Ectodermal cell (in vitro differentiated cells): Measurements from ENCODE around the gene HSDL1. TPM values are rescaled to one million over a fixed set of nuclear protein-coding genes. Genes with fewer than 3 reads are reported as not detected.
A peak's percentile ranks its signal among the peaks of the same experiment; 100 is the strongest.

ENCODE experiments used
- H3K27ac ChIP-seq: 2 replicates; pipeline ENCODE4 v1.7.0; 2013; ENCODE audit warnings: mild to moderate bottlenecking, low read depth, low read length; ENCODE audit not compliant: insufficient read depth, poor library complexity, severe bottlenecking
- H3K27me3 ChIP-seq: 2 replicates; pipeline ENCODE4 v1.7.0; 2013; ENCODE audit warnings: mild to moderate bottlenecking, low read length; ENCODE audit not compliant: insufficient read depth, control insufficient read depth, poor library complexity, severe bottlenecking
- H3K36me3 ChIP-seq: one replicate; pipeline ENCODE4 v1.7.0; 2013; ENCODE audit warnings: low read length; ENCODE audit not compliant: control insufficient read depth, insufficient read depth
- H3K4me1 ChIP-seq: one replicate; pipeline ENCODE4 v1.7.0; 2013; ENCODE audit warnings: low read length; ENCODE audit not compliant: control insufficient read depth, insufficient read depth
- H3K4me3 ChIP-seq: 2 replicates; pipeline ENCODE4 v1.7.0; 2013; ENCODE audit warnings: low read depth, low read length, control low read depth; ENCODE audit not compliant: insufficient read depth
- H3K9me3 ChIP-seq: 2 replicates; pipeline ENCODE4 v1.7.0; 2013; ENCODE audit warnings: mild to moderate bottlenecking, low read length, moderate library complexity; ENCODE audit not compliant: control insufficient read depth
- WGBS, 2 experiments: methylation state at CpG; one replicate each; pipeline ENCODE4 v1.1.7; 2013; ENCODE audit warnings: missing lambda C conversion rate in 2 of 2; 5-methylcytosine and 5-hydroxymethylcytosine counted together
- polyA plus RNA-seq, 4 experiments: library from polyadenylated mRNA; stranded (reverse); fragments of 50-300 nt; gene quantifications; one replicate each; pipeline ENCODE4 v1.2.3, GENCODE V29; 2013

HSDL1 gene
- 67.2 TPM for polyA plus RNA-seq (2013, experiment 1 of 4)
- 69.1 TPM for polyA plus RNA-seq (2013, experiment 2 of 4)
- polyA plus RNA-seq (2013, experiment 3 of 4): 52.2 TPM
- 57.9 TPM for polyA plus RNA-seq (2013, experiment 4 of 4)

DNA sequence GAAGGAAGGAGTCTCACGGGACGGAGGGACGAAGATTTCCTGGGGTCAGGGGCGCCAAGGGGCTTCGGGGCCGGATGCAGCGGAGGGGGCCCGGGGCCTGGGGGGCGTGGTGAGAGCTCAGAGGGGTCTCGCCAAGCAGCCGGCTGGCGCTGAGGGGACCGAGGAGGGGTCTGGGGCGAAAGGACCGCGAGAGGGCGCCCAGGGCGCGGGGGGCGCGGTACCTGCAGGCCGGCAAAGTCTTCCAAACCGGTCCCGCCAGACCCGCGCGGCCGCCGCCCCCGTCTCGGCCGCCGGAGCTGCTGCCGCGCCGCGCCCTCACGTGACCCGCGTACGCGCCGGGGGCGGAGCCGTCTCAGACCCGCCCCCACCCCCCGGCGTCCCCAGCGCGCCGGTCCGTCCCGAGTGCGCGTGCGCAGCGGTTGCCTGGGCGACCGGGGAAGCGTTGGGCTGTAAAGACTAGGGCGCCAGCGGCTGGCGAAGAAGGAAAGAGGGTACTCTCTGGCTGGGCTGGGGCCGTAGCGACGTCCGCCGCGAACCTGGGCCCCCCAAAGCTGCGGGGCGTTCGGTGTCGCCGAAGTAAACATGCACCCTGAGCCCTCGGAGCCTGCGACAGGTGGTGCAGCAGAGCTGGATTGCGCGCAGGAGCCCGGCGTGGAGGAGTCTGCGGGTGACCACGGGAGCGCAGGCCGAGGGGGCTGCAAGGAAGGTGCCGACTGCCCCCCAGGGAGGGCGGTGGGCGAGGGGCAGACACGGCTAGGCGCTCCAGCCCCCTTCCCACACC lies at the start of gene HSDL1, which contains the start of gene DNAAF1:
HSDL1 (minus strand) TSS at position 319 of the 781 bp plus-strand sequence. CDS start 13,856 bp downstream, outside the sequence.
DNAAF1 (plus strand) TSS at position 450 of the 781 bp plus-strand sequence; CDS start at position 583, 133 bp downstream.
- peaks cover 18% of the 10 kb centered on the region for H3K27me3 ChIP-seq
- H3K27ac ChIP-seq: peak within 1 kb of the TSS; percentile 60
- 0 to 1% methylated on average over 89 of the region's 89 CpGs for WGBS, 2 experiments
- H3K4me3 ChIP-seq: peak within 1 kb of the TSS; percentile 92
- no peaks in the 10 kb centered on the region for H3K4me1 ChIP-seq
- H3K36me3 ChIP-seq: no peaks in the 10 kb centered on the region
- no peaks in the 10 kb centered on the region for H3K9me3 ChIP-seq

DNA sequence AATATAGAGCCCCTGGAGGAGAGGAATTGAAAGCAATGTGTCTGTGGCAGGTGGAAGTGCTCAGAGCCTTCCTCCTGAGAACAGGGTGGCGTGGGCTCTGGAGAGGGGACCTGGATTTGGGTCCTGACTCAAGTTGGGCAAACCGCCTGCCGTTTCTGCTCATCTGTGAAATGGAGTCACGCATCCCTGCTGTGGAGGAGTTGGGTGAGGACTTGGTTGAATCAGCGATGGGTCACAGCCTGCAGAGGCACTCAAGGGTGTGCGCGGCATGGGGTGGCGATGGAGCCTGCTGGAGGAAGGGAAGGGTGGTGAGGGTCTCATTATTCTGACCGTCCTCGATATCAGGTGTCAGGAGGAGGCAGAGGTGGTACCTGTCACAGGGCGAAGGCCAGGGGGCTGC lies 49.0 kb upstream of the HSDL1 start:
- Histone ChIP-seq H3K4me3 (no peak overlapping the region), H3K4me1 (no peaks in the 10 kb centered on the region), H3K27me3 (no peaks in the 10 kb centered on the region), H3K27ac (no peak overlapping the region), H3K9me3 (no peaks in the 10 kb centered on the region), H3K36me3 (no peaks in the 10 kb centered on the region)
- WGBS, 2 experiments: 93 to 94% methylated on average over 11 of the region's 11 CpGs

DNA sequence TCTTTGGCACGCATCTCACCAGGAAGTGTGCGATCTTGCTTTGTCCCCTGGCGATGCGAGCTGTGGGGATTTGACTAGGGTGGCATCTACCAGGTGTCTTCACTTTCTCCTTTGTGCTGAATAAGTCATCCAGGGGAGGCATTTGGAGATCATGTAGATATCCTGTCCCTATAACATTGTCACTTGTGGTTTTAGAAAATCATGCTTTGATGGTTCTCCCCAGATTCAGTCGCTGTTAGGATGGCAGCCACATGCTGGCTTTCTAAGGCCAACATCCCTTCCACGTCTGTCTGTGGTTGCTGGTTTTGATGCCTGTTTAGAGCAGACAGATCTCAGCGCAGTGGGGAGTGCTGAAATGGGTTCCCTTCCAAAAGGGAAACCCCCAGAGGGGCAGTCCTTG lies 48.5 kb upstream of the HSDL1 start:
- no peak overlapping the region for H3K4me3 ChIP-seq
- WGBS, 2 experiments: 87 to 92% methylated on average over 7 of the region's 7 CpGs
- H3K36me3 ChIP-seq: no peaks in the 10 kb centered on the region
- H3K27ac ChIP-seq: no peak overlapping the region
- no peaks in the 10 kb centered on the region for H3K9me3 ChIP-seq
- H3K27me3 ChIP-seq: no peaks in the 10 kb centered on the region
- H3K4me1 ChIP-seq: no peaks in the 10 kb centered on the region

DNA sequence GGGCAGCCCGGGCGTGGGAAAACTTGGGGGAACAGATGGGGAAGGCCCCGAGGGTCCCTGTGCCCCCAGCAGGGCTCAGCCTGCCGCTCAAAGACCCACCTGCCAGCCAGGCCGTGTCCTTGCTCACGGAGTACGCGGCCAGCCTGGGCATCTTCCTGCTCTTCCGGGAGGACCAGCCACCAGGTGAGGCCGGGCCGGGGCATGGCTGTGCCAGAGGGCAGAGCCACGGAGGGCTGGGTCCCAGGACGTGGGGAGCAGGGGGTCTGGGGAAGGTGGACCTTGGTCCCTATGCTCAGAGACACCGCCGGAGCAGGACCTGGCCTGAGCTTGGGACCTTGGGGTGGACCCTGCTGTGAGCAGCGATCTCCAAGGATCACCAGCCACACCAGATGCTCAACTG lies 46.5 kb upstream of the HSDL1 start:
- Histone ChIP-seq H3K9me3 (no peaks in the 10 kb centered on the region), H3K27me3 (no peaks in the 10 kb centered on the region), H3K4me3 (no peak overlapping the region), H3K36me3 (no peaks in the 10 kb centered on the region), H3K27ac (no peak overlapping the region), H3K4me1 (no peaks in the 10 kb centered on the region)
- WGBS, 2 experiments: 93 to 96% methylated on average over 16 of the region's 16 CpGs

DNA sequence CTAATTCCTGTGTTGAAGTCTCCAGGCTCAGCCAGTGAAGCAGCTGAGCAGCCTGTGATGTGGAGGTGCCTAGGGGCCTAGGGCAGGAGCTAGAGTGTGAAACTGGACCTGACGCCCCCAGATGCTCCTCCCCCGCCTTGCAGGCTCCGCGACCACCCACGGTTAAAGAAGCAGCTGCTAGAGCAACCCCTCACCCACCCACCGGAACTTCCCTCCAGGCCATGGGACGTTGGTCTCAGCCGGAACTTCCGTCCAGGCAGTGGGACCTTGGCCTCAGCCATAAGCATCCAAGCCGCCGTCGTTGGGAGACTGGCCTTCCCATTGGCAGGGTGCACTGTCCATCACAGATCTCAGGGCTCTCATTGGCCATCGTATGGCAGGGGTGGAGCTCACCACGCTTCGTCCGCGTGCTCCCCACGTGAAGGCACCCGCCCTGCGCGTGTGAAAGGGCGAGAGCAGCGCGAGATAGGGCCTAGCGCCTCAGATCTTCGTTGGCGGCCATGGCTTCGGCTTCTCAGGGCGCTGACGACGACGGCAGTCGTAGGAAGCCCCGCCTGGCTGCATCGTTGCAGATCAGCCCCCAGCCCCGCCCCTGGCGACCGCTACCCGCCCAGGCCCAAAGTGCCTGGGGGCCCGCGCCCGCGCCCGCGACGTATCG lies 45.9 kb upstream of the HSDL1 start, which contains the start of gene ADAD2:
ADAD2 (plus strand) TSS at position 427 of the 658 bp plus-strand sequence; CDS start at position 501, 74 bp downstream.
- H3K36me3 ChIP-seq: no peaks in the 10 kb centered on the region
- H3K27me3 ChIP-seq: no peaks in the 10 kb centered on the region
- peaks cover under 1% of the 10 kb centered on the region for H3K4me1 ChIP-seq
- H3K9me3 ChIP-seq: no peaks in the 10 kb centered on the region
- no peak within 1 kb of the TSS for H3K4me3 ChIP-seq
- H3K27ac ChIP-seq: no peak within 1 kb of the TSS
- 92 to 93% methylated on average over 47 of the region's 47 CpGs for WGBS, 2 experiments

DNA sequence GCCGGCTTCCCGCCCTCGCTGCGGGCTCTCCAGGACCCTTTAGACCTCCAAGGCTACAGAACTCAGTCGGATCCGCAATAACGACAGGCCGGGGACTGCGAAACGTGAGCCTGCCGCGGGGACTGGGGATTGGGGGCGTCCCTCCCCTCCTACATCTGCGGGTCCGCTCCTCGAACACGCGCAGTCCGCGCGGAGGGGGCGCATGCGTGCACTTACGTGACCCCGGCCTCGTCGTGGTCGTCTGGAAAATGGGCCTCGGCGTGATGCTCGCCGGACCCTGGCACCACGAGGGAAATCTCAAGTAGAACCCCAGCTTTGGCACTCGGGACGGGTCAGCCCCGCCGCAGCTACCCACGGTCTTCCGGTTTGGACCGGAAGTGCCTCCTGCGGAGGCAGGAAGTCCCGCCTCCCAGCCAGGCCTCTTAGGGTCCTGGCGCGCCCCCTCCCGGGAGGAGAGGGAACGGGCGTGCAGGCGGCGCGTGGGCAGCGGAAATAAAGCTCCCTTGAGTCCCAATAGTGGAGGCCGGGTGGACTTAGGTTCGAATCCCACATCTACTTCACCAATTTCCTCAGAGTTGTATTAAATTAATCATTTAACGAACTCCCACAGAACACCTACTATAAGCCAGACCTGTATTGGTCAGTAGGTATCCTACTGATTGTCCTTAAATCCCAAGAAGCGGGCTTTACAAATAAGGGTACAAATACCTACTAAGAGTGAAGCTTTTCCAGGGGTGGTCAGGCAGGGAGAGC lies 41.9 kb upstream of the HSDL1 start, which contains the start of gene TAF1C:
TAF1C (minus strand) TSS at position 373 of the 753 bp plus-strand sequence. CDS start 2,069 bp downstream, outside the sequence.
- Histone ChIP-seq H3K36me3 (peaks cover 7% of the 10 kb centered on the region), H3K27me3 (no peaks in the 10 kb centered on the region), H3K4me1 (peaks cover 4% of the 10 kb centered on the region), H3K4me3 (peak within 1 kb of the TSS; percentile 97), H3K27ac (peak within 1 kb of the TSS; percentile 31), H3K9me3 (no peaks in the 10 kb centered on the region)
- 3% methylated on average over 55 of the region's 55 CpGs for WGBS, 2 experiments

DNA sequence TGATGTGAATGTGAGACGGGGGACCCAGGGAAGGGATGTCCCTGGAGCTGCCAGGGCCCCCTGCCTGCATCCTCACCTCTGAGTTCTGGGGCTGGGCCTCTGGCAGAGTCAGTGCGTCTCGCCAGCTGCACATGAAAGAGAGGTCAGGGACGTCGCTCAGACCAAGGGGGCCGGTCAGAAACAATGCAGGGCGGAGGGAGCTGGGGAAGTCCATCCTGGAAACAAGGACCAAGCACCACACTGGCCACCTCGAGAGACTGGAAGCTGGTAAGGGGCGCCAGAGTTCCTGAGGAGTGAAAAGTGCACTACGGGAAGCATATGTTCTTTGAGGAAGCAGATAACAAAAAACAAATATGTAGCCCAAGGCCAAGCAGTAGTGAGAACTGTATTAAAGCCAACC lies 39.8 kb upstream of the HSDL1 start:
- H3K9me3 ChIP-seq: no peaks in the 10 kb centered on the region
- peaks cover 4% of the 10 kb centered on the region for H3K4me1 ChIP-seq
- 94% methylated on average over 10 of the region's 10 CpGs for WGBS, 2 experiments
- no peak overlapping the region for H3K27ac ChIP-seq
- no peaks in the 10 kb centered on the region for H3K27me3 ChIP-seq
- H3K4me3 ChIP-seq: no peak overlapping the region
- peaks cover 22% of the 10 kb centered on the region for H3K36me3 ChIP-seq

DNA sequence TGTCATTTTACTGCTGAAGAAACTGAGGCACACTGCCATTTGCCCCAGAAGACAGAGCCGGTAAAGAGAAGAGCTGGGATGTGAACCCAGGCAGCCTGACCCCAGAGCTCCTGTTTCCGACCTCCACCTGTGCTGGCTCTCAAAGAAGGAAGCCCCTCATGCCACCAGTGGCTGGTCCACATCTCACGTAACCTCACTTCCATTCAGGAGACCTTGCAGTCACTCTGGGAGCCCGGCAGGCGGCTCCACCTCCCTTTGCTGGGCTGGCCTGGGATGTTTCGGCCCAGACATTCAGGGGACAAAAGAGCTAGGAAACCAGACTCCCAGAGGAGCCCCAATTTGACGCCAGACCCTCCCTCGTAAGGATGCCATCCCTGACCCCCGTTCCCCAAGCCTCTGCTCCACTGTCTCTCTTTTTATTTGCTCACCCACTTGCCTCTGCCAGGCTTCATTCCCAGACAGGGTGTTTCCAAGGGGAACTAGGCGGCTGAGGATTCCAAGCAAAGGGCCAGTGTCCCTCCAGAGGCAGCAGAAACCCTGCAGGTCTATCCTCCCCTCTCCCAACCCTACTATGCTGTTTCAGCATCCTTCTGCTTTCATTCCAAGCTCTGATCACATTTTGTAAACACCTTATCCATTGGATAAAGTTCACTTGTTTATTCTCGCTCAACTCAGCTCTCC lies 39.1 kb upstream of the HSDL1 start:
- Histone ChIP-seq H3K9me3 (no peaks in the 10 kb centered on the region), H3K27ac (no peak overlapping the region), H3K4me1 (peaks cover 4% of the 10 kb centered on the region), H3K4me3 (no peak overlapping the region), H3K36me3 (peaks cover 24% of the 10 kb centered on the region), H3K27me3 (no peaks in the 10 kb centered on the region)
- 92% methylated on average over 11 of the region's 11 CpGs for WGBS, 2 experiments

DNA sequence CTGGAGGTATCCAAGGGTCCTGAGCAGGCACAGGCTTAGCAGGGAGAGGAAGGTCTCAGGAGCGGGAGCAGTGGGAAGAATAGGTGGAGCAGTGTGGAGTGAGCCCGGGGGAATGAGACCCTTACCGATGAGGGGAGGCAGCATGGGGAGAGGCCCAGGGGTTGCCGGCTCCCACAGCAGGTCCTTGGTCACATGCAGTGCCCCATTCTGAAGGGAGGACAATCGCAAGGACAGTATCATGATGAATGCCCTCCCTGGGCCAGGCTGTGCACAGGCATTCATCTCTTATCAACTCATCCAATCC lies 38.5 kb upstream of the HSDL1 start:
- no peak overlapping the region for H3K27ac ChIP-seq
- WGBS, 2 experiments: 97% methylated on average over 5 of the region's 5 CpGs
- H3K9me3 ChIP-seq: no peaks in the 10 kb centered on the region
- peaks cover 27% of the 10 kb centered on the region for H3K36me3 ChIP-seq
- H3K27me3 ChIP-seq: no peaks in the 10 kb centered on the region
- no peak overlapping the region for H3K4me3 ChIP-seq
- peaks cover 4% of the 10 kb centered on the region for H3K4me1 ChIP-seq
